Measurements from ENCODE around the gene TLDC2.

The TLDC2 gene

GRCh38 chr20:36937402-36937770 is 61.4 kb downstream of the TLDC2 start:
- FAIRE-seq (no peak), DNase-seq (ENCODE audit: insufficient read length, low spot score) (no peak)
- TF ChIP-seq POLR2A (IDR thresholded peaks at IDR 0.05; ENCODE audit: low read depth, low read length) (no peak), SPI1 (IDR thresholded peaks at IDR 0.05; ENCODE audit: low read depth, low read length) (no peak), POU2F2 (IDR thresholded peaks at IDR 0.05; ENCODE audit: low read depth, low read length) (no peak), POLR2AphosphoS5 (IDR thresholded peaks at IDR 0.05; ENCODE audit: low read depth, low read length) (no peak), PAX5 (IDR thresholded peaks at IDR 0.05; ENCODE audit: insufficient read depth, low read length, severe bottlenecking) (no peak), TAF1 (IDR thresholded peaks at IDR 0.05; ENCODE audit: low read depth, low read length) (no peak)

GRCh38 chr20:36941401-36941835 is 65.5 kb downstream of the TLDC2 start:
- no peak for TF ChIP-seq PAX5 (IDR thresholded peaks at IDR 0.05; ENCODE audit: insufficient read depth, low read length, severe bottlenecking)
- no peak for TF ChIP-seq POU2F2 (IDR thresholded peaks at IDR 0.05; ENCODE audit: low read depth, low read length)
- TF ChIP-seq TAF1 (IDR thresholded peaks at IDR 0.05; ENCODE audit: low read depth, low read length) = no peak
- TF ChIP-seq POLR2A (IDR thresholded peaks at IDR 0.05; ENCODE audit: low read depth, low read length) = no peak
- no peak for TF ChIP-seq SPI1 (IDR thresholded peaks at IDR 0.05; ENCODE audit: low read depth, low read length)
- no peak for TF ChIP-seq POLR2AphosphoS5 (IDR thresholded peaks at IDR 0.05; ENCODE audit: low read depth, low read length)

More at GRCh38 chr20:36941401-36941835, 65.5 kb downstream of the TLDC2 start:
- FAIRE-seq = no peak
- DNase-seq (ENCODE audit: insufficient read length, low spot score) = no peak

Measured in GM12891 (cell line).